Heart left ventricle (tissue), 16 donors: ENCODE results near the gene REM2. TPM values are rescaled to one million over a fixed set of nuclear protein-coding genes. Genes with fewer than 3 reads are reported as not detected.
A peak's percentile ranks its signal among the peaks of the same experiment; 100 is the strongest.

Experiments used
- ATAC-seq, 4 donors: fragments of 200-7000 bp; cut with Tn5 transposase; one replicate each; pipeline ENCODE4 v1.9.1; 2020 to 2022; ENCODE audit warnings: moderate library complexity in 4 of 4, mild to moderate bottlenecking in 3 of 4, moderate number of reproducible peaks in 1 of 4
- DNase-seq, 5 donors: peaks; one replicate each; pipeline ENCODE4 v3.0.0-alpha.2; 2020
- H3K27ac ChIP-seq, 12 donors: fragments of 200-600 bp; sonication (generic) in 4 of 12; one replicate each; pipeline versions ENCODE4 v1.5.0 to v1.8.0; 2016 to 2022; ENCODE audit warnings: mild to moderate bottlenecking in 2 of 12
- H3K27me3 ChIP-seq, 9 donors: fragments of 200-600 bp; sonication (generic) in 2 of 9; one replicate each; pipeline versions ENCODE4 v1.5.1 to v1.8.0; 2016 to 2022; ENCODE audit warnings: mild to moderate bottlenecking in 3 of 9
- H3K36me3 ChIP-seq, 9 donors: fragments of 200-600 bp; sonication (generic) in 2 of 9; one replicate each; pipeline versions ENCODE4 v1.5.0 to v1.8.0; 2018 to 2022; ENCODE audit warnings: mild to moderate bottlenecking in 2 of 9
- H3K4me1 ChIP-seq, 12 donors: fragments of 200-600 bp; sonication (generic) in 4 of 12; one replicate each; pipeline versions ENCODE4 v1.5.0 to v1.8.0; 2016 to 2022; ENCODE audit warnings: mild to moderate bottlenecking in 3 of 12
- H3K4me3 ChIP-seq, 12 donors: fragments of 200-600 bp; sonication (generic) in 4 of 12; one replicate each; pipeline versions ENCODE4 v1.5.0 to v1.8.0; 2017 to 2022; ENCODE audit warnings: mild to moderate bottlenecking in 9 of 12, moderate library complexity in 4 of 12
- H3K9me3 ChIP-seq, 12 donors: fragments of 200-600 bp; sonication (generic) in 4 of 12; one replicate each; pipeline versions ENCODE4 v1.5.0 to v1.8.0; 2016 to 2022; ENCODE audit warnings: mild to moderate bottlenecking in 1 of 12
- CTCF ChIP-seq, 12 donors: fragments of 200-600 bp; sonication (generic) in 4 of 12; IDR thresholded peaks; one replicate each; pipeline versions ENCODE4 v1.5.0 to v1.8.0; 2018 to 2022; ENCODE audit warnings: antibody characterized with exemption in 12 of 12, mild to moderate bottlenecking in 5 of 12
- POLR2A ChIP-seq, 2 donors: fragments of 450-650 bp; IDR thresholded peaks; one replicate each; pipeline ENCODE4 v1.6.1; 2017; ENCODE audit warnings: antibody characterized with exemption in 2 of 2, mild to moderate bottlenecking in 2 of 2, moderate library complexity in 2 of 2
- WGBS, 4 donors: extraction: QIAGEN DNeasy Blood & Tissue Kit in 2 of 4; methylation state at CpG; one replicate each; pipeline versions ENCODE4 v1.1.5 to v1.1.7; 2013 to 2018; 5-methylcytosine and 5-hydroxymethylcytosine counted together
- intact Hi-C, 10 donors: fragments of 100-400 bp; cut with DNase I; formaldehyde crosslinking; loops; one replicate each; pipeline versions ENCODE4 v1.11.1 to v1.14.2; 2022
- polyA plus RNA-seq, 2 donors: library from polyadenylated mRNA; stranded (reverse); fragments of 200-250 nt; gene quantifications; one replicate each; pipeline ENCODE4 v1.2.3, GENCODE V29; 2013
- total RNA-seq, 9 donors: library from RNA; depleted of rRNA in 2 of 9; stranded (reverse); fragments of >200 nt in 2 of 9; fragmentation: NEBNext Ultra II Directional in 3 of 9; extraction: Animal tissue kit (Norgen Biotek cat#: 25700) in 3 of 9; gene quantifications; one replicate each; pipeline versions ENCODE4 v1.1.0 to v1.2.4, GENCODE V29; 2016 to 2023
- donor health status: ischemic (EF 13 %, LVEDD 7.1; RV severe dilation, severe dysfunction).
- donor health status: healthy with polysubstance abuse.
- donor health status: DM: no; HTN: yes; CAD: no.
- donor health status: DM: no; HTN: no; CAD: no.
- donor health status: ischemic (EF 25% LVEDD 6.9; RV normal size, moderate dysfunction).
- donor health status: ischemic (EF 25% LVEDD 5.7; RV mildly dilated, moderate dysfunction).
- donor health status: healthy.
- donor health status: DM: yes; HTN: yes; CAD: no.
- donor health status: ischemic (EF 35%, LVEDD 5.7; RV mildly dilated, moderate dysfunction).
- donor health status: nonischemic (EF 11% LVEDD 7.7; RV severe dilation, severe dysfunction).
- donor health status: DM: yes; HTN: yes; CAD: no.
- donor health status: PGD.
- donor health status: ischemic (EF 29% LVEDD 5.4; RV normal size, mild dysfunction).
- donor health status: nonischemic (EF 23%, LVEDD 6.1; RV moderate dilation, normal function).

REM2 gene
- total and polyA plus RNA-seq, 11 donors: 0.06 to 0.21 TPM; not detected in 9

- peaks cover 3 to 64% (median 50%) of the 10 kb centered on the region in 9 donors for H3K36me3 ChIP-seq
- TF ChIP-seq POLR2A (IDR thresholded peaks at IDR 0.05) (no peak), CTCF (IDR thresholded peaks at IDR 0.05) (peak in 11 of 12 donors; percentile 28 to 64 (median 49))
- DNase-seq: no peak
Measured at GRCh38 chr14:22900081-22900799, 17.2 kb downstream of the REM2 start.

GRCh38 chr14:22901799-22902198 is 18.8 kb downstream of the REM2 start:
- Histone ChIP-seq H3K27ac (no peak overlapping the region), H3K36me3 (peaks cover 3 to 80% (median 66%) of the 10 kb centered on the region in 9 donors), H3K4me1 (peaks cover 0 to 10% (median 5%) of the 10 kb centered on the region in 12 donors), H3K4me3 (no peak overlapping the region), H3K27me3 (no peaks in the 10 kb centered on the region), H3K9me3 (no peaks in the 10 kb centered on the region)
- intact Hi-C loops: loop anchor here in 1 of 10 donors (10.0 kb wide), 1 partner anchor 77 kb away; the partner anchor contains the start of gene MRPL52
- WGBS, 4 donors: 90 to 96% (median 95%) methylated on average over 7 of the region's 7 CpGs
- TF ChIP-seq CTCF (IDR thresholded peaks at IDR 0.05) (no peak), POLR2A (IDR thresholded peaks at IDR 0.05) (no peak)
- no peak for ATAC-seq
- DNase-seq: no peak

More at GRCh38 chr14:22900081-22900799, 17.2 kb downstream of the REM2 start:
- H3K27ac ChIP-seq: peak overlapping the region in 1 of 12 donors; percentile 72
- H3K9me3 ChIP-seq: no peaks in the 10 kb centered on the region
- WGBS, 4 donors: 36 to 53% (median 43%) methylated on average over 3 of the region's 3 CpGs
- H3K4me1 ChIP-seq: peaks cover 0 to 10% (median 5%) of the 10 kb centered on the region in 12 donors
- peak; percentile 29 to 69 (median 54) for ATAC-seq
- H3K27me3 ChIP-seq: no peaks in the 10 kb centered on the region
- intact Hi-C loops: loop anchor here in 3 of 10 donors (1.0 to 10.0 kb wide), 2 partner anchors 28 to 75 kb away; partner anchors contain the start of gene MRPL52 (in 1 of the 3)
- no peak overlapping the region for H3K4me3 ChIP-seq

GRCh38 chr14:22903742-22904087 is 20.7 kb downstream of the REM2 start:
- ATAC-seq: no peak
- H3K27ac ChIP-seq: no peak overlapping the region
- no peak for TF ChIP-seq POLR2A (IDR thresholded peaks at IDR 0.05)
- TF ChIP-seq CTCF (IDR thresholded peaks at IDR 0.05): no peak
- 87 to 98% (median 93%) methylated on average over 2 of the region's 2 CpGs for WGBS, 4 donors
- no peak overlapping the region for H3K4me3 ChIP-seq
- intact Hi-C loops: loop anchor here in 1 of 10 donors (10.0 kb wide), 1 partner anchor 79 kb away; the partner anchor contains the start of gene MRPL52
- no peaks in the 10 kb centered on the region for H3K9me3 ChIP-seq
- H3K36me3 ChIP-seq: peaks cover 3 to 92% (median 85%) of the 10 kb centered on the region in 9 donors
- peaks cover 0 to 9% (median 3%) of the 10 kb centered on the region in 12 donors for H3K4me1 ChIP-seq
- no peak for DNase-seq
- H3K27me3 ChIP-seq: no peaks in the 10 kb centered on the region

- Histone ChIP-seq H3K4me3 (no peak overlapping the region), H3K9me3 (no peaks in the 10 kb centered on the region), H3K27ac (no peak overlapping the region), H3K36me3 (peaks cover 3 to 100% (median 95%) of the 10 kb centered on the region in 9 donors), H3K4me1 (peaks cover 0 to 10% (median 0%) of the 10 kb centered on the region in 12 donors), H3K27me3 (no peaks in the 10 kb centered on the region)
- DNase-seq (no peak), ATAC-seq (no peak)
- 94 to 96% (median 95%) methylated on average over 4 of the region's 4 CpGs for WGBS, 4 donors
- intact Hi-C loops: loop anchor here in 1 of 10 donors (10.0 kb wide), 1 partner anchor 81 kb away; the partner anchor contains the start of gene MRPL52
- TF ChIP-seq CTCF (IDR thresholded peaks at IDR 0.05) (no peak), POLR2A (IDR thresholded peaks at IDR 0.05) (no peak)
Measured at GRCh38 chr14:22905627-22906026, 22.6 kb downstream of the REM2 start.
